IPS-NIHi11 (cell line): Measurements from ENCODE around the gene GRSF1.
"Not testable (repeated sequence)": the region's sequence is repeated elsewhere in the genome, so short reads cannot be mapped to it uniquely, and the experiment has no call there.

Experiments
- DNase-seq: peaks from one replicate; pipeline ENCODE4 v3.0.0; 2012; ENCODE audit warnings: mixed read lengths, low spot score

Gene GRSF1

DNA sequence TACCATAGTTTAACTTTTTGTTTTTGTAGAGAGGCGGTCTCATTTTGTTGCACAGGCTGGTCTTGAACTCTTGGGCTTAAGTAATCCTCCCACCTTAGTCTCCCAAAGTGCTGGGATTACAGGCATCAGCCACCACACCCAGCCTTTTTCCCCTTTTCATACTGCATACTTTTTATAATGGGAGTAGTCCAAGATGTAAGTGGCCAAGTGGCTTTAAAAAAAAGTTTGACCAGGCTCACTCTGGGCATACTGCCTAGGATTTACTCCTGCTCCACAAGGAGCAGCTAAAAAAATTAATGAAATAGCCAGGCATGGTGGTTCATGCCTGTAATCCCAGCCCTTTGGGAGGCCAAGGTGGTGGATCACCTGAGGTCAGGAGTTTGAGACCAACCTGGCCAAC lies 6.0 kb downstream of the GRSF1 start:
- no peak for DNase-seq

DNA sequence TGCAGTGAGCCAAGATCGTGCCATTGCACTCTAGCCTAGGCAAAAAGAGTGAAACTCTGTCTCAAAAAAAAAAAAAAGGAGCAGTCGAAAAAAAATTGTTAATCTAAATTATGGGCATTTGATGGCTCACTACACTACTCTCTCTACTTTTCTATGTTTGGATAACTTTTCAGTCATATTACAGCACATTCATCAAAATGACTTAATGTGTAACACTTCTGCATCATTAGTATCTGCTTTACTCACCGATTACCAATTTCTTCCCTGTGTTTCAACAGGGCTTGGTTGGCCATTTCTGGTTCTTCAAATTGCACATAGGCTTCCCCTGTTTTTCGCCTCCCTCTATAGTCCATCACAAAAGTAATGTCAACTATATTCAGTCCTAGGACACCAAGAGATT lies 8.4 kb downstream of the GRSF1 start:
- DNase-seq: no peak

DNA sequence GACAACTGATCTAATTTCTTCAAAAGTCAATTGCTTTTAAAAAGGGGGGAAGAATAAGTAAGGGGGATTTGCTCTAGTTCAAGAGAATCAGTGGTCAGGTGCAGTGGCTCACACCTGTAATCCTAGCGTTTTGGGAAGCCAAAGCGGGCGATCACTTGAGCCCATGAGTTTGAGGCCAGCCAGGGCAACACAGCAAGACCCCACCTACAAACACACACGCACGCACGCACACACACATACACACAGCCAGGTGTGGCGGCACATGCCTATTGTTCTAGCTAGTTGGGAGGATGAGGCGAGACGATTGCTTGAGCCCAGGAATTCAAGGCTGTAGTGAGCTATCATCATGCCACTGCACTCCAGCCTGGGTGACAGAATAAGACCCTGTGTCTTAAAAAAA lies 9.6 kb downstream of the GRSF1 start:
- no peak for DNase-seq

DNA sequence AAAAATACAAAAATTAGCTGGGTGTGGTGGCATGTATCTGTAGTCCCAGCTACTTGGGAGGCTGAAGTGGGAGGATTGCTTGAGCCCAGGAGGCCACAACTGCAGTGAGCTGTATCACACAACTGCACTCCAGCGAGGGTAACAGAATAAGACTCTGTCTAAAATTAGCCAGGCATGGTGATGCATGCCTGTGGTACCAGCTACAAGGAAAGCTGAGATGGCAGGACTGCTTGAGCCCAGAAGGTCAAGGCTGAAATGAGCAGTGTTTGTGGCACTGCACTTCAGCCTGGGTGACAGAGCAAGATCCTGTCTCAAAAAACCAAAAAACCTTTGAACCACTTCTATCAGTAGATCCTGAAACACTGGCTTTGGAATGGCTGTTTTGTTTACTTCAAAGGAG lies 10.2 kb downstream of the GRSF1 start:
- DNase-seq: no peak

DNA sequence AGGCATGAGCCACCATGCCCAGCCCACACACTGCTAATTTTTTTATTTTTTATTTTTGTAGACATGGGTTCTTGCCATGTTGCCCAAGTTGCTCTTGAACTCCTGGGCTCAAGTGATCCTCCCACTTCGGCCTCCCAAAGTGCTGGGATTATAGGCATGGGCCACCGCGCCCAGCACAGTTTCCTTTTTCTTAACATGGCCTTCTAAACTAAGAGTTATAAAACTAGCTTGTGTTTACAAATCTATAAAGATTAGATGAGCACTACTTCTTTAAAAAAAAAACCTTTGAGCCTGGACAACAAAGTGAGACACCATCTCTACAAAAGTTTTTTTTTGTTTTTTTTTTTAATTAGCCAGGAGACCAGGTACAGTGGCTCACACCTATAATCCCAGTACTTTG lies 10.7 kb downstream of the GRSF1 start:
- no peak for DNase-seq

DNA sequence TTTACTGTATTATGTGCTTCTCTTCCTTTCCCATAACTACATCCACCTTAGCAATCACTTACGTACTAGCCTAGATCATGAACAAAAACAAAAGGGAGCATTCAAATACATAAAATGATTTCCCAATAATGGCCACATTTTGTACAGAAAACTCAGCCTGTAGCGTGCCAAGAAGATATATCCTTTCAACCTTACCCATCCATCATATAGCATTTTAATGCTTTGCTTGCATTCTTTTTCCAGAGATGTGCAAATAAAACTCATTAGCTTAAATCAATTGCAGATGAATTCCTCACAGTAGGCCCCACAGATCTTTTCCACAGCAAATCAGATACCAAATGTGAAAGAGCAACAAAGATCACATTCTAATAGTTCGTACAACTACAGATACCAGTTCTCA lies 20.8 kb downstream of the GRSF1 start:
- DNase-seq: no peak

DNA sequence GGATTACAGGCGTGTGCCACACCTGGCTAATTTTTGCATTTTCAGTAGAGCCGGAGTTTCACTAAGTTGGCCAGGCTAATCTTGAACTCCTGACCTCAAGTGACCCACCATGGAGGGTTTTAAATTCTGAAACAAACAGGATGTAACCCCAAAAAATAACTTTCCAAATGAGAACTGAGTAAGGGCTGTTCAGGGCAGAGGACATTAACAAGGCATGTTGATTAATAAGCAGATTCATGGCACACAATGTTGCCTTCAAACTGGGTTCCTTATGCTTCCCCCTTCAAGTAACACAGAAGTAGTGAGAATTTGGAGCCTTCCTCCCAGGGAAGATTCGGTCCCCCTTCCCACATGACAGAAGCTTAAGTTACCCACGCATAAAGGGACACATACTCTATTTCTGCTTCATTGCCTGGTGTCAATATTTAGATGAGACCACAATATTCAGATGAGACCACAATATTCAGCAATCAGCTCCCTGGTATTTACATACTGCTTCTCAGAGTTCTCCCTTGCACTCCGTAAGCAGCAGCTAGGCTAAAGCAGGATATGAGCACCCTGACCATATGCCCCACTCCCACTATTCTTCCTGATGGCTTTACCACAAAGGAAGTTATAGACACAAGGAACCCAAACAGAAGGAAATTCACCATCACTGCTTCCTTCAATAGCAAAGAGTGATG lies 21.4 kb downstream of the GRSF1 start:
- DNase-seq: no peak

DNA sequence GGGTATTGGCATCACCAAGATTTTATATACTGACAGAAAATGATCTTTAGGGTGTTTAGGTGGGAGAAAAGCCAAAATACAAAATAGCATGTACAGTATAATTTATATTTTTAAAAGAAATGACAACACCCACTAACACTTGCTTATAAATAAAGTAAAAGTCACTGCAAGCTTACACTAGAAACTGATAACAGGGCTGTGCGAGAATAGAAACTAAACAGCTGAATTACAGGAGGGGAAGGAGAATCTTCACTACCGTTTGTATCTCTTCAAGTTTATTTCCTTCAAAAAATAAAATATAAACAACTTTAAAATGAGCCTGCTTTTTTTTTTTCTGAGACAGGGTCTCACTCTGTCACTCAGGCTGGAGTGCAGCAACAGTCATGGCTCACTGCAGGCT lies 22.8 kb downstream of the GRSF1 start:
- no peak for DNase-seq

DNA sequence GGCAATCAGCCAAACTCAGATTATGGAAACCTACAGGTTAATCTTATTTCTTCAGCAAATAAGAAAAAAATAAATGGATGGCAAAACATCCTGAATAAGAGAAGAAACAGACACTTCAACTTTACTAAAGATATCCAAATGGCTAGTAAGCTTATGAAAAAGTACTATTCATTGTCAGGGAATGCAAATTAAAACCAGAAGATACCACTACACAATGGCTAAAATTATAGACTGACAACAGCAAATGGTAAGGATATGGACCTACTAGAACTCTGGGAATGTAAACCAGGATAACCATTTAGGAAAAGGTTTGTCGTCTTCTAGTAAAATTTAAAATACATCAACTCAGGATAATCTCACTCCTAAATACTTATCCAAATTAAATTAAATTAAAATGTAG lies 24.3 kb downstream of the GRSF1 start:
- DNase-seq: no peak

DNA sequence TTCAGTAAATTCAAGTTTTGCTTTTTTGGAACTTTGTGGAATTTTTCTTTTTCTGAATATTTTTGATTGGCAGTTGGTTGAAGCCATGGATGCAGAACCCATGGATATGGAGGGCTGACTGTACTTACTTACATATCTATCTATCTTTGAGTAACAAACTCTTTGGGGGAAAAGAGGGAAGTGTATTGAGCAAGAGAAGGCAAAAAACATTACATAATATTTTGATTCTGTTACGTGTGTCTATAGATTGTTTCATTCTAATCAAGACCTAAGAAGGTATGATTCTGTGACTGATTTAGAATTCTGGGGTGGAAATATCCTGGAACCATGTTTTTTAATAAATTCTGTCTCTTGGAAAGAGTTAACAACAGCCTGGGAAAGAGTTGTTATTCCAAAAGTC lies 31.5 kb downstream of the GRSF1 start:
- no peak for DNase-seq

DNA sequence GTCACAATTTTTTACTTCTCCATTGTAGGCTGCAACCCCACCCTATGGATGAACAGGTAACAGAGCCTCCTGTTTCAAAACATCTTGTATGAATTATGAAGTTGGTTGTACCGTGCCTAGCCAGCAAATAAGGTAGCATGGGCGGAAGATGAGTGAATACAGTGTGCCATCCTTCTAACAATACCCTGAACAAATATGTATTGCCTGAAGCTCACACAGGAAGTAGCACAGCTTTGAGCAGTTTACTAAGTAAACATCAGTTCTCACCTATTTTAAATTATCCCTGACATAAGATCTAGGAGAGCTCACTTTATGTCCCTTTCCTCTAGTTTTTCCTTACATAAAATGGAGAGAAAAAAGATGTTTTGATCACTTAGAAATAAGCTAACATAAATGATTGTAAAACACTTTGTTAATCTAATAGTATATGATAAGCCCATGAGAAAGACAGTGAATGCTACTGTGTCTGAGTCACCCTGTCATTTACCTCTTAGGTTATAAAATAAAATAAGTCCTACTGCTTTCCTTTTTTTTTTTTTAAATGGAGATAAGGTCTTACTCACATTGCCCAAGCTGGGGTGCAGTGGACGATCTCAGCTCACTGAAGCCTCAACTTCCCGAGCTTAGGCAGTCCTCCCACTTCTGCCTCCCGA lies 36.6 kb downstream of the GRSF1 start:
- DNase-seq: no peak

DNA sequence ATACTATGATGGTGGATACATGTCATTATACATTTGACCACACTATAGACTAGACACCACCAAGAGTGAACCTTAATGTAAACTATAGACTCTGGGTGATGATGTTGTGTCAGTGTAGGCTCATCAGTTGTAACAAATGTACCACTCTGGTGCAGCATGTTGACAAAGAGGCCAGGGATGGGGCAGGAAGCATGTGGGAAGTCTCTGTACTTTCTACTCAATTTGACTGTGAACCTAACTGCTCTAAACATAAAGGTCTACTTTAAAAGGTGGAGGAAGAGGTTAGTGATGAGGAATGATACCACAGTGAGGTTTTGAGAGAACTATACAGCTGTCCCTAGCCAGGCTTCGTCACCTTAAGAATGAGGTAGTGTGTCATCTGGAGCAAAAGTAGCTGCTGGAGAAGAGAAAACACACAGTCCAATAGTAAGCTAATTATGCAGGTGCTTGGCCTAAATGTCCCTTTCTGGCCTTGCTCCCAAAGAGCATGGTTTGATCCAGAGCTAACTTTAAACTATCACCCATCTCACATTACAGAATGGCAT lies 38.4 kb downstream of the GRSF1 start:
- no peak for DNase-seq

DNA sequence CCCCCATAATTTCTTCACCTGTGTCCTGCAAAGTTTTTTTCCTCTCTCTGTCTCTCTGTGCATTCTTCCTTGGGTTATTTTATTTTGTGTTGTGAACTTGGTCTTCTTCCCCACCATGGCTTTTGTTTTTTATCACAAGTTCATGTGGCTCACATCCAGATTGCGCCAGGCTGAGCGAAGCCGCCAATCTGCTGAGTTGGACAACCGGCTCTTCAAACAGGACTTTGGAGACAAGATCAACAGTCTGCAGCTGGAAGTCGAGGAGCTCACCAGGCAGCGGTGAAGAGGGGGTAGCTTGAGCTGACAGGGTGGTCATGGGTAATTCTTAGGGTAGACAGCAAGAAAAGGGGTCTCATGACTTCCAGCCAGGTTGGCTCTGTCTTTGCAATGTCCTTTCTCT lies 46.1 kb downstream of the GRSF1 start:
- no peak for DNase-seq

DNA sequence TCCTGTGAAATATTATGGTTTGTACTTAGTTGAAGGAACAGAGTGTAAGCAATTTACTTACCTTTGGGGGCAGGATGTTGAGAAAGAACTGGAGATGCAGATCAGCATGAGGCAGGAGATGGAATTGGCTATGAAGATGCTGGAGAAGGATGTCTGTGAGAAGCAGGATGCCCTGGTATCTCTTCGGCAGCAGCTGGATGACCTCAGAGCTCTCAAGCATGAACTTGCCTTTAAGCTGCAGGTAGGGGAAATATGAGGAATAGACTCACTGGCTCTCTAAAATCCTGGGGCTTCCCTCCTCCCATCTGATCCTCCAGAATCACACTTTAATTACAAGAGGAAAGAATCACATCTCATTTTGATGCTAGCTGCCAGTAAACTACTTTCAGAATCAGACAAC lies 51.0 kb downstream of the GRSF1 start:
- DNase-seq: no peak

DNA sequence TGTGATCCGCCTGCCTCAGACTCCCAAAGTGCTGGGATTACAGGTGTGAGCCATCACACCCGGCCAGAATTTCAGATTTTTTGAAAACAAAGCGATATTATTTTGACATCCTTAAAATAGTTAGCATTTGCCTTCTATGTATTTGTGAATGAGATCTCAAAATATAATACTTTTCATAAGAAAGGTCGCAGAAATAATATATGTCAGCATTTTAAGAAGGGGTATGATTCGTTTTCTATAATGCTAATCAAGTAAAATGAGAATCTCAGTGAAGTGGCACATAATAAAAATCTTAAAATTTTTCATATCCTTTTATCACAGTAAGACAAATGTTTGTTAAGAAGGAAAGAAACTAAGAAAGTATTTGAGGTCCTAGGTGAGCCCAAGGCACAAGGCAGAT lies 52.2 kb downstream of the GRSF1 start:
- no peak for DNase-seq

DNA sequence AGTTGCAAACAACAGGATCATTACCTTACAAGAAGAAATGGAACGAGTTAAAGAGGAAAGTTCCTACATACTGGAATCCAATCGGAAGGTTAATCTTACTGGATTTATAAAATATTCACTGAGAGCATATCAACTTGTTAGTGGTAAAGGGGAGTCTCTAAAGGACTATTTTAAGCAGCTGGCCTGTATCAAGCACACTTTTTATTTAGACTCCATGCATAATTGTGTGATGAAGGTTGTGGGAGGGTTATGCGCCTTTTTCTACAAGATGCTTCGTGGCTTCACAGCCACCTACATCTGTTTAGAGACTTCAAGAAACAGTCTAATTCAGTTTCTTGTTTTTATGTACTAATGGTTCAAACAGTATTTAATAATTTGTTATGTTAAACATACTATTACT lies 56.6 kb downstream of the GRSF1 start:
- DNase-seq: no peak

DNA sequence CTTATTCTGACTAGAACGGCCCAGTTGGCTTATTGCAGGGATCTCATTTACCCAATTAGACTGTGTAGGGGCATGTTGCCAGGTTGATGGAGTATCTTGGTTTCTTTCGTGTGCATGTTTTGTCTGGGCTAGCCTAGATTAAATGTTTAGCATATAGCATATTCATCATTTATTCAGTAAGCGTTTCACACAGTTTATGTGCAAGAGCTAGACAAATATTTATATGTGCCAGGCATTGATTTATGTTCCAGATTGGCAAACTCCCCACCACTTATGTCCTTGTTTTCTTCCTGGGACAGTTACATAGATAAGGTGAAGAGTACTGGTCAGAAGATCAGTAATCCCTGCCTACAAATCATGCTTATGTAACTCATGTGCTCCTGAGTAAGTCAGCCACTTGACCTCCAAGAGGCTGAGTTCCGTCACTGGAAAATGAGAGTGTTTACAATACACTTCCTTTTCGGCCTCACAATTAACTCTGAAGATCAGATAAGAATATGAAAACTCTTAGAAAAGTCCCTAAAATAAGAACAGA lies 60.7 kb downstream of the GRSF1 start:
- no peak for DNase-seq

DNA sequence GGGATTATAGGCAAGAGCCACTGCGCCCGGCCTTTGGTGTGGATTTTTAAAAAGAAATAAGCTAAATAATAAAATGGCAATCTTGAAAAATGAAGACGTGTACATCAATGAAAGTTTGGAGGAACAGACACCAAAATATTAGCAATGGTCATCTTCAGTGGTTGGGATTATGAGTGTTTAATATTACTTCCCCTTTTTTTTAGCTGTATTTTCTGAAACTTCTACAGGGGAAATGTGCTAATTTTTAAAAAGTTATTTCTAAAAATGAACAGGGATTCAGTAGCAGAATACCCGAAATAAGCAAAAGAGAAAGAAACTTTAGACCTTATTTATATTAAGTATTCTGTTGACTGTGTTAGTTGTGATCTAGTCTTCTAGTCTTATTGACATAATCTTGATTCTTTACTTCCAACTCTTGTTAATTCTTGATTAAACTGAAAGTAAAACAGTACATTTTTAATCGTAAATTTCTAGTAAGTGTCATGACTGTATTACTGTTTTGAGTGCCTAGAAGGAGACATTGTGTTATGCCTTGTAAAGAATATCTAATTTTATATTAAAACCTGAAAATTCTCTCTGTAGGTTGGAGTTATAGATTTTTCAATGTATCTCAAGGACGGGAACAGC lies 66.6 kb downstream of the GRSF1 start:
- no peak for DNase-seq

DNA sequence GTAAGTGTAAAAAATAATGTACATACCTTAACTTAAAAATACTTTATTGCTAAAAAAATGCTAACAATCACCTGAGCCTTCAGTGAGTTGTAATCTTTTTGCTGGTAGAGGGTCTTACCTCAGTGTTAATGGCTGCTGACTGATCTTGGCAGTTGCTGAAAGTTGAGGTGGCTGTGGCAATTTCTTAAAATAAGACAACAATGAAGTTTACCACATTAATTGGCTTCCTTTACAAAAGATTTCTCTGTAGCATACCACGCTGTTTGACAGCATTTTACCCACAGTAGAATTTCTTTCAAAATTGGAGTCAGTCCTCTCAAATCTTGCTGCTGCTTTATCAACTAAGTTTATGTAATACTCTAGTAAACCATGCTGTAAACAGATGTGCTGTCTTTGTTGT lies 70.3 kb downstream of the GRSF1 start:
- not testable (repeated sequence) for DNase-seq

DNA sequence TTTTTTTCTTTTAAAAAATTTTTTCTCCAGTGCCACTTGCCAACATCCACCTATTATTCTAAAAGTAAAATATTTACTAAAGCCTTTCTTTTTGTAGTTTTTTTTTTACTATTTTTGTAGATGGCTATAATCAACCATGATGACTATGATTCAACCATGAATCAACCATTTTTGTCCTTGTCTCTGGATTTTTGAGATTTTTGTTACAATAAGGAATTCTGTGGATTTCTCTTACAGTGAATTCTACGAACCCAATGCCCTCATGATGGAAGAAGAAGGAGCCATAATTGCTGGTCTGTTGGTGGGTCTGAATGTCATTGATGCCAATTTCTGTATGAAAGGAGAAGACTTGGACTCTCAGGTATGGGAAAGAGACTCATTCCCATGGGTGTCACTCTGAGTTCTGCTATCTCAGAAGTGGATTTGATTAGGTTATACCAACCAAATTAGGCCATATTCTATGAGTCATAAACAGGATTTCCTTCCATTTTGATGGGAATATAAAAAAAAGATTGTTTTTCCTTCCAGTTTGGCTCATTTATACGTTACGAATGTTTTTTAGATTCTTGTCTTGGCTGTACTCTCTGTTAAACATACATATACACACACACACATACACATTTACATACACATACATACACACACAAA lies 71.3 kb downstream of the GRSF1 start:
- no peak for DNase-seq
